Ovary (tissue), 9 donors: Measurements from ENCODE around the gene SNRPD3. TPM values are rescaled to one million over a fixed set of nuclear protein-coding genes. Genes with fewer than 3 reads are reported as not detected.

Experiments used
- DNase-seq, 5 donors: peaks; one replicate each; pipeline ENCODE4 v3.0.0-alpha.2; 2019 to 2020
- H3K27ac ChIP-seq, 2 donors: fragments of 200-600 bp; one replicate each; pipeline versions ENCODE4 v1.5.1 to v1.8.0; 2019 to 2022
- H3K27me3 ChIP-seq: fragments of 200-600 bp; one replicate; pipeline ENCODE4 v1.8.0; 2022
- H3K36me3 ChIP-seq: fragments of 200-600 bp; sonication (generic); one replicate; pipeline ENCODE4 v1.5.1; 2019
- H3K4me1 ChIP-seq: one replicate; pipeline ENCODE4 v1.8.1; 2013; ENCODE audit warnings: mild to moderate bottlenecking, moderate library complexity; ENCODE audit not compliant: insufficient read depth
- H3K4me3 ChIP-seq: fragments of 200-600 bp; sonication (generic); one replicate; pipeline ENCODE4 v1.5.1; 2017
- H3K9me3 ChIP-seq, 2 donors: fragments of 200-600 bp in 1 of 2; sonication (generic) in 1 of 2; one replicate each; pipeline versions ENCODE4 v1.5.1 to v1.8.1; 2013 to 2019; ENCODE audit warnings: mild to moderate bottlenecking in 1 of 2, moderate library complexity in 1 of 2
- EP300 ChIP-seq: sonication (generic); formaldehyde crosslinking; IDR thresholded peaks from one replicate; pipeline ENCODE4 v1.6.1; 2017; ENCODE audit warnings: antibody characterized with exemption
- POLR2A ChIP-seq: fragments of 450-650 bp; IDR thresholded peaks from one replicate; pipeline ENCODE4 v1.6.1; 2017; ENCODE audit warnings: antibody characterized with exemption, mild to moderate bottlenecking, moderate library complexity
- WGBS, 3 donors: extraction: QIAGEN DNeasy Blood & Tissue Kit in 1 of 3; methylation state at CpG; one replicate each; pipeline versions ENCODE4 v1.1.5 to v1.1.7; 2013 to 2017; 5-methylcytosine and 5-hydroxymethylcytosine counted together
- intact Hi-C, 4 donors: fragments of 100-400 bp; cut with DNase I; formaldehyde crosslinking; loops; one replicate each; pipeline versions ENCODE4 v1.11.0 to v1.15.1; 2022 to 2023
- polyA plus RNA-seq, 2 donors: library from polyadenylated mRNA; stranded (reverse); fragments of 200-250 nt in 1 of 2; fragments of 350-450 nt in 1 of 2; fragmentation: Illumina TruSeq in 1 of 2; extraction: RNeasy Lipid Tissue Mini Kit (QIAGEN cat#74804) in 1 of 2; gene quantifications; one replicate each; pipeline ENCODE4 v1.2.3, GENCODE V29; 2013 to 2014
- total RNA-seq, 7 donors: library from RNA; depleted of rRNA in 2 of 7; stranded (reverse); fragments of >200 nt in 2 of 7; fragmentation: NEBNext Ultra II Directional in 3 of 7; extraction: Animal tissue kit (Norgen Biotek cat#: 25700) in 3 of 7; gene quantifications; one replicate each; pipeline versions ENCODE4 v1.1.0 to v1.2.4, GENCODE V29; 2016 to 2023
- TF ChIP-seq, protein P1 (sequence below), 3 donors: fragments of 450-650 bp in 2 of 3; fragments of 200-600 bp in 1 of 3; IDR thresholded peaks; one replicate each; pipeline versions ENCODE4 v1.5.1 to v1.8.0; 2016 to 2022; ENCODE audit warnings: antibody characterized with exemption in 3 of 3, mild to moderate bottlenecking in 1 of 3
- donor health status: DM: no; HTN: no; CAD: no; lungs with moderate emphysema.
- donor health status: DM: no; HTN: no; CAD: no.
- donor health status: Bipolar disorder and iron deficiency.
- donor health status: DM: yes; HTN: yes; CAD: no.
- donor health status: DM: no; HTN: no; CAD: no.
- donor health status: DM: yes; HTN: yes; CAD: no.

Gene SNRPD3
- total and polyA plus RNA-seq, 9 donors: 62.9 to 154 (median 86.5) TPM

DNA sequence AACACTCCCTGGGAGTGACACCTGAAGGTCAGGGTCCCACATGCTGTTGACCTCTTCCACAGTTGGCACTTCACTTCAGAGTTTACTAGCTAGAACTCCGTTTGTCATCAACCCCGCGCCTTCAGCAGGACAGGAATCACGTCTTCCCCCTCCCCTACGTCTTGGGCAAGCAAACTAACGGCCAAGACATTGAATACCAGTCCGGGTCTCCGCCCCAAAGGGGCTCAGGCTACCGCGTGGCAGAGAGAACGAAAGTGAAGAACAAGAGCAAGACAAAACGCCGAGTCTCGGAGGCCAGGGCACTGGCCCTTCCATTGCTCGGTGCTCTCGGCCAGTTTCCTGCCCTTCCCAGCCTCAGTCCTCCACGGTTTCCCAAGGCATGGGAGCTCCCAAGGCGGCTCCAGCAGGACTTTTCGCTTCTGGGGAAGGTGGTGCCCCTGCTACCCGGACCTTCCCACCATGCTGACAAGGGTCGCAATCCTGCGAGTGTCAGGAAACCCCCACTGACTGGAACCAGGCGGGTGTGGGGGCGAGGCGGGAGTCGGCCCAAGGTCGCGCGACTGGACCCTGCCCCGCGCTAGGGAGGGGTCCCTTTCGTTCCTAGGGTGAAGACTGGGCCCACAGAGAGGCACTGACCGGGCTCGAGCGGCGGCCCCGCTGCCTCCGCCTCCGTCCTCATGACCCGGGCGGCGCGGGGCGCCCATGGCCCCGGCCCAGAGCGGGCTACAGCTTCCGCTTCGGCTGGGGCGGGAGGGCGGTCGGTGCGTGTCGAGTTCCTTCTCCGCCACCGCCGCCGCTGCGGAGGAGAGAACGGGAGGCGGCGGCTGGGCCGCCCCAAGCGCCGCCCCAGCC, 1.3 kb upstream of the SNRPD3 start, which contains the start of gene GUCD1:
Gene GUCD1 (minus strand): TSS at position 826 of the 852 bp plus-strand sequence. CDS start 147 bp downstream, at position 679.
- no peaks in the 10 kb centered on the region for H3K36me3 ChIP-seq
- H3K4me3 ChIP-seq: peak within 1 kb of the TSS; percentile 90
- TF ChIP-seq, protein P1, sequence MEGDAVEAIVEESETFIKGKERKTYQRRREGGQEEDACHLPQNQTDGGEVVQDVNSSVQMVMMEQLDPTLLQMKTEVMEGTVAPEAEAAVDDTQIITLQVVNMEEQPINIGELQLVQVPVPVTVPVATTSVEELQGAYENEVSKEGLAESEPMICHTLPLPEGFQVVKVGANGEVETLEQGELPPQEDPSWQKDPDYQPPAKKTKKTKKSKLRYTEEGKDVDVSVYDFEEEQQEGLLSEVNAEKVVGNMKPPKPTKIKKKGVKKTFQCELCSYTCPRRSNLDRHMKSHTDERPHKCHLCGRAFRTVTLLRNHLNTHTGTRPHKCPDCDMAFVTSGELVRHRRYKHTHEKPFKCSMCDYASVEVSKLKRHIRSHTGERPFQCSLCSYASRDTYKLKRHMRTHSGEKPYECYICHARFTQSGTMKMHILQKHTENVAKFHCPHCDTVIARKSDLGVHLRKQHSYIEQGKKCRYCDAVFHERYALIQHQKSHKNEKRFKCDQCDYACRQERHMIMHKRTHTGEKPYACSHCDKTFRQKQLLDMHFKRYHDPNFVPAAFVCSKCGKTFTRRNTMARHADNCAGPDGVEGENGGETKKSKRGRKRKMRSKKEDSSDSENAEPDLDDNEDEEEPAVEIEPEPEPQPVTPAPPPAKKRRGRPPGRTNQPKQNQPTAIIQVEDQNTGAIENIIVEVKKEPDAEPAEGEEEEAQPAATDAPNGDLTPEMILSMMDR (IDR thresholded peaks at IDR 0.05): no peak
- peak; percentile 74 for TF ChIP-seq POLR2A
- no peak for TF ChIP-seq EP300
- H3K27me3 ChIP-seq: no peaks in the 10 kb centered on the region
- no peaks in the 10 kb centered on the region for H3K9me3 ChIP-seq
- 0% methylated on average over 30 to 64 of the region's 64 CpGs for WGBS, 3 donors
- peak in 1 of 5 donors; percentile 26 for DNase-seq
- peak within 1 kb of the TSS; percentile 88 to 92 for H3K27ac ChIP-seq
- intact Hi-C loops: no loop called here
- H3K4me1 ChIP-seq: peaks cover 12% of the 10 kb centered on the region

DNA sequence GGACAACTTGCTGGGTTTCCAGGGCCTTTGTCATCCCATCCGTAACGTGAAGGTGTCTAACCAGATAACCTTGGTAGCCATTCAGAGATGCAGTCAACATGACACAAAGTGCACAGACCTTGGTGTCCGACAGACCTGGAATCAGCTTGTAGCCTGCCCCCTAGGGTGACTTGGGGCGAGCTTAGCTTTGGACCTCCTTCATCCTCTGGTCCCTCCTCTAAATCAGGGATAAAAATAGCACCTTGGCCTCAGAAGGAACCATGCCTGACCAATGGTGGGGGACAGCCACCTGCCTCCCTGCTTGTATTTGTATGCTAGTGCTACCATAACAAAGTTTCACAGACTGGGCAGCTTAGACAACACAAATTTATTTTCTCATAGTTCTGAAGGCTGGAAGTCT, 3.7 kb downstream of the SNRPD3 start:
- Histone ChIP-seq H3K4me3 (no peak overlapping the region), H3K27ac (no peak overlapping the region), H3K9me3 (no peaks in the 10 kb centered on the region), H3K4me1 (peaks cover 6% of the 10 kb centered on the region), H3K27me3 (no peaks in the 10 kb centered on the region), H3K36me3 (no peaks in the 10 kb centered on the region)
- no peak for DNase-seq
- no peak for TF ChIP-seq EP300
- intact Hi-C loops: no loop called here
- WGBS, 3 donors: 35 to 43% (median 40%) methylated on average over 4 of the region's 4 CpGs

DNA sequence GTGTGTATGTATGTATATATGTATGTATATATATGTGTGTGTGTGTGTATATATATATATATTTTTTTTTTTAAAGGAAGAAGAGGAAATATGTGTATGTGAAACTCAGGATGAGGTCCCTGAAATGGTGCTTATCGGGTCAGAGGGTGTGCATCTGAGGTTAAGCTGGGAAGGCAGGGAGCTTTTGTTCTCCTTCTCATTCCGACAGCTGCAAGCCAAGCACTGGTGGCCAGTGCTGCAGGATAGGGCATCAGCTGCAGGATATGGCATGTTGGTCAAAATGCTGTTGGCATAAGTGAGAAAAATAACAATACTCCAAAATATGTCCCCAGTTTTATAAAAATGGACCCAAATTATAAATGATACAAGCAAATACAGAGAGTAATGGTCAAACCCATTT, 7.4 kb downstream of the SNRPD3 start:
- WGBS, 3 donors: 86 to 94% (median 91%) methylated on average over 2 of the region's 2 CpGs
- Histone ChIP-seq H3K27me3 (no peaks in the 10 kb centered on the region), H3K9me3 (no peaks in the 10 kb centered on the region), H3K27ac (no peak overlapping the region), H3K4me3 (no peak overlapping the region), H3K4me1 (no peaks in the 10 kb centered on the region), H3K36me3 (no peaks in the 10 kb centered on the region)
- TF ChIP-seq POLR2A: no peak
- TF ChIP-seq, protein P1 (IDR thresholded peaks at IDR 0.05): no peak
- no peak for TF ChIP-seq EP300
- DNase-seq: no peak
- intact Hi-C loops: no loop called here

DNA sequence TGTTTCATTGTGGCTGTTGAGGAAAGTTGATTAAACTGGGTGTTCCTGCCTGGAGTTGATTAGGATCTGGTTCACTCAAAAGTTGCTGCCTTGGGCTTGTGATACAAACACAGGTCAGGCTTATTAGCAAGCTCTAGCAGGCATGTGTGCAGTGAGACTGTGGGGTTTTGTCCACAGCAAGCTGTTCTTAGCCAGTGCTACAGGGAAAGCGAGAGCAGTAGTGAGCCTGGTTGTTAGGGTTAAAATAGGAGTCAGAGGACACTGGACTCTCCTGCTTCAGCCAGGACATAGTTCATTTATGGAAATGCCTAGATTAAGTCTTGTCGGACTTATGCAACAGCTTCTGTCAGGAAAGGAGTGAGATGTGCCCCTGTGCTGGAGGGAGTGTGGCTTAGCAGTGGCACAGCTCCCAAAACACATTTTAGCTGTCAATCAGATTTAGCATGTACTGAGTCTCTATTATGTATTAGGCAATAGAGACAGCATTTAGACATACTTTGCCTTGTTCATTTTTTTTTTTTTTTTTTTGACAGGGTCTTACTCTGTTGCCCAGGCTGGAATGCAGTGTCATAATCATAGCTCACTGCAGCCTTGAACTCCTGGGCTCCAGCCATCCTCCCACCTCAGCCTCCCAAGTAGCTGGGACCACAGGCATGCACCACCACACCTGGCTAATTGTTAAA, 8.7 kb downstream of the SNRPD3 start:
- DNase-seq: no peak
- Histone ChIP-seq H3K4me1 (no peaks in the 10 kb centered on the region), H3K27ac (no peak overlapping the region), H3K27me3 (no peaks in the 10 kb centered on the region), H3K9me3 (no peaks in the 10 kb centered on the region), H3K4me3 (no peak overlapping the region), H3K36me3 (no peaks in the 10 kb centered on the region)
- WGBS, 3 donors: 47 to 68% (median 56%) methylated on average over 2 of the region's 2 CpGs
- TF ChIP-seq, protein P1 (IDR thresholded peaks at IDR 0.05): no peak
- no peak for TF ChIP-seq EP300
- no peak for TF ChIP-seq POLR2A
- intact Hi-C loops: no loop called here

DNA sequence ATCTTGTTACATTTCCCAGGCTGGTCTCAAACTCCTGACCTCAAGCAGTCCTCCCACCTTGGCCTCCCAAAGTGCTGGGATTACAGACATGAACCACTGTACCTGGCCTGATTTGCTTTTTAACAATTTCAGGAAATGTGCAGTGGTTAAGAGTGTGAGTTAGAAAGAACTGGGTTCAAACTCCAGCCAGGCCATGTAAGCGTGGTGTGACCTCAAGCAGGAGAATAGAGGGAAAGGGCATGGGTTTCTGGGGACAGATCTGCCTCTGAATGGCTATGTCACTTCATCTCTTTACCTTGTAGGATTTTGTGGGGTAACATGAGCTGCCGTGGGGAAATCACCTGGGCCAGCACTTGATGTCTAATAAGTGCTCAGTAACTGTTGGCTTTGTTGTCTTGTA, 9.3 kb downstream of the SNRPD3 start:
- Histone ChIP-seq H3K4me3 (no peak overlapping the region), H3K27ac (no peak overlapping the region), H3K9me3 (no peaks in the 10 kb centered on the region), H3K27me3 (no peaks in the 10 kb centered on the region), H3K36me3 (no peaks in the 10 kb centered on the region), H3K4me1 (no peaks in the 10 kb centered on the region)
- 90 to 94% (median 90%) methylated on average over 2 of the region's 2 CpGs for WGBS, 3 donors
- TF ChIP-seq, protein P1 (IDR thresholded peaks at IDR 0.05): no peak
- TF ChIP-seq EP300 (no peak), POLR2A (no peak)
- DNase-seq: no peak
- intact Hi-C loops: no loop called here
